DMS79 (cell line): ENCODE measurements around the gene MYT1.

ENCODE experiments used
- DNase-seq: peaks from one replicate; lab custom pipeline; 2025; lab: John Stamatoyannopoulos, UW

Gene MYT1

DNA sequence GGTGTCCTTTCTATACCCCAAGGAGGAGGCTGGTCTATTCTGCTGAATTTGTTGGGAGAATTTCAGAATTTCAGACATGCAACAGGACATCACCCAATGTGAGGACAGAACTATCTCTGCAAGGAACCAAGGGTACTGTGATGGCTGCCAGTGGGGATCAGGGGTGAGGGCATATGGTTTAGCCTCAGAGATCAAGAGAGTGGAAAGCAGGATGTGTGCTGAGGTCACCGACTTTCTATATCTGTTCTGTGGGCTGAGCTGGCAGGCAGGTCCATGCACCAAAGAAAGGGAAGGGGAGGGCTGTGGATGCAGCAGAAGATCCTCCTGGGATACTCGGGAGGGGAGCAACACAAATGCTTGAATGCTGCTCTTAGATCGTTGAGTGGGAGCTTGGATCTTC lies 28.8 kb downstream of the MYT1 start:
- no peak for DNase-seq

GRCh38 chr20:64194269-64194668 lies 30.0 kb downstream of the MYT1 start:
- DNase-seq = no peak

DNA sequence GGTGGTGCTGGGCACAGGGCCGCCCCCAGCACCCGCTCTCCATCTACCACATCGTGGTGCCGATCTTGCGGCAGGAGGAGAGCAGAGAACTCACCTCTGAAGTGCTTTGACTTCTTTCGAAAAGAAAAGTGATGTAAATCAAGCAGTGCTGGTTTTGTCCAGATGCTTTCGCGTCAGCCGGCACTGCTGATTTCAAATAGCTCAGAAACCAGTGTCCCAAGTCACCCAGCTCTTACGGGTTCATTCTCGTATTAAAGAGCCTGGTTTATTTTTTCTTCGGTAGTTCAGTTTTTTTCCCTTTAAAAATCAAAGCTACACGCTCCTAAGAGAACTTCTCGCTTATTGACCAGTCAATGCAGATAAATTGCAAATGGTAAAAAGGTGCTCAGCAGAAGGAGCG lies 32.1 kb downstream of the MYT1 start:
- no peak for DNase-seq

DNA sequence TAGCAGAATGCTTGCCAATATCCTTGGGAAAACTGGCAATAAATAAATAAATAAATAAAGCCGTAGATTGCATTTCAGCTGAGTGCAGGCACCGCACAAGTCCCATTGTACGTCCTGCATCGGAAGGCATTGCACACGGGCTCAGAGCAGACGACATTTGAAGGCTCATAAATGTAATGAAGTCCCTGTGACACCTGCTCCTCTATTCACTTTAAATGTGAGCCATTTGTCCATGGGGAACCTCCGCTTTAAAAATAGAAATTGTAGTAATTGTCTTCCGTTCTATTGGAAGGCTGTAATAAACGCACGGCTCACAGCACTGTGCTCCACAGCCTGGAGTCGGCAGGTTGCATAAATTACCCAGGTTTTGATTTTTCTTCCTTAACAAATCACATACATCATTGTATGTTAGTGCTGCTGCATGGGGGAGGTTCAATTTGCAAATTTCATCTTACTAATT lies 32.6 kb downstream of the MYT1 start:
- DNase-seq = no peak

- DNase-seq = no peak
These were observed 34.1 kb downstream of the MYT1 start for GRCh38 chr20:64198347-64198746.

DNA sequence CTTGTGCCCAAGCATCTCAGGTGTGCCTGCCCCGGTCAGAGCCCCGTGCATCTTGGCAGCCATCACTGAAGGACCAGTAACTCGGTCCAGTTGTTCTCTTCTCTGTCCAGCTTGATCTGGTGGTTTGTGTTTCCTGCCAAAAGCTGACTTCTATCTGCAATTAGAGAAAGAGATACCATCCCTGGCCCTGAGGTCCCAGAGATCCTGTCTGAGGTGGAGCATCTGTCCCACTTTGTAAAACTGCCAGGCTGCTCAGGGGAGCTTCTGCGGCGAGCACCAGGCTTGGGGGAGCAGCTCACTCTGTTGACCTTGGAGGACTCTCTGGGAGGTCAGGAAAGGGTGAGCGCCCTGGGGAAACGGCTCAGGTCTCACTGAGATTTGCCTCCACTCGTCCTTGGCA lies 35.1 kb downstream of the MYT1 start:
- DNase-seq = no peak

GRCh38 chr20:64200740-64201139 lies 36.5 kb downstream of the MYT1 start:
- DNase-seq = no peak

- no peak for DNase-seq
These were observed 37.4 kb downstream of the MYT1 start for GRCh38 chr20:64201653-64202052.

GRCh38 chr20:64203037-64203777 lies 39.0 kb downstream of the MYT1 start:
- no peak for DNase-seq

DNA sequence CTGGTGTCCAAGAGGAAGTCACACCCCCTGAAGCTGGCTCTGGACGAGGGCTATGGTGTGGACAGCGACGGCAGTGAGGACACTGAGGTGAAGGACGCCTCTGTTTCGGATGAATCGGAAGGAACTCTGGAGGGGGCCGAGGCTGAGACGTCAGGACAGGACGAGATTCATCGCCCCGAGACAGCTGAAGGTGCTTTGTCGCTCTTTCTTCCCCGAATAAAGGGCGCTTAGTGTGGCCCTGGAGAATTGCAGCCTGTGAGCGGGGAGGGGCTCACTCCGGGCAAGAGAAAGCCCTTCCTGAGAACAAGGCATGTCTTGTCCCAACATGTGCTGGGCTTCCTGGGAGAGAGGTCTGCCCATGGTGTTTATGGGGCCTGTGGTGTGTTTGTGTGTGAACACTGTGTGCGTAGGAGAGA lies 41.4 kb downstream of the MYT1 start:
- no peak for DNase-seq

DNA sequence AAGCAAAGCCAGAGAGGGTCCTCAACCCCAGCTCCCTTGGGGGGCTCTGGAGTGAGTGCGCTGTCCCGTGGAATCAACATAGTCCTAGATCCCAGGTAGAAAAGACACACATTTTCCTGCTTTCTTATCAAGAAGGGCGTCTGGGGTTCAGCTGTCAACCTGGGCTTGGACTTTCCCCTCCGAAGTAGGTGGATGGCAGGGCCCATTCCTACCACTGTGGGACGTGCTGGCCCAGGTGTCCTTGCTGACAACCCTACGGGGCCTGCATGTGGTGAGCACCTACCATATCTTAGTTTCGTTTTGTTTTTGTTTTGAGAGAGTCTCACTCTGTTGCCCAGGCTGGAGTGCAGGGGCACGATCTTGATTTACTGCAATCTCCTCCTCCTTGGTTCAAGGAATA lies 42.4 kb downstream of the MYT1 start:
- no peak for DNase-seq

GRCh38 chr20:64207641-64208590 lies 43.7 kb downstream of the MYT1 start:
- no peak for DNase-seq

DNA sequence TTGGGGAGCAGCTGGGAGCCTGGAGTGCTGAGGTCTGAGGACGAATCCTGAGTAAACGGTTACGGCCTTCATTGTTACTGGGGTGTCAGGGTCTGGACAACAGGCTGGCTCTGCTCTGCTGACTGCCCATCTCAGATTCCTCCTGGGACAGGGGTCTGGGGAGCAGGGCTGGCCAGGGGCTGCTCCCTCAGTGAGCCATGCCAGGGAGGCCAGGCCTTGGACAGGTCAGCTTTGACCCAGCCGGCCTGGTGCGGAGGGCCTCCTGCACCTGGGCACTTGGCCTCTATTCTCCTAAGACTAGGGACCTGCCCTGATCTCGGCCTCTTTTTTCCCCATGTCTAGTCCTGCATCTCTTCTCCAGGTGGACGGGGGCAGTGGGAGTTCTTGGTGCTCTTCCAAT lies 44.9 kb downstream of the MYT1 start:
- DNase-seq = no peak

DNA sequence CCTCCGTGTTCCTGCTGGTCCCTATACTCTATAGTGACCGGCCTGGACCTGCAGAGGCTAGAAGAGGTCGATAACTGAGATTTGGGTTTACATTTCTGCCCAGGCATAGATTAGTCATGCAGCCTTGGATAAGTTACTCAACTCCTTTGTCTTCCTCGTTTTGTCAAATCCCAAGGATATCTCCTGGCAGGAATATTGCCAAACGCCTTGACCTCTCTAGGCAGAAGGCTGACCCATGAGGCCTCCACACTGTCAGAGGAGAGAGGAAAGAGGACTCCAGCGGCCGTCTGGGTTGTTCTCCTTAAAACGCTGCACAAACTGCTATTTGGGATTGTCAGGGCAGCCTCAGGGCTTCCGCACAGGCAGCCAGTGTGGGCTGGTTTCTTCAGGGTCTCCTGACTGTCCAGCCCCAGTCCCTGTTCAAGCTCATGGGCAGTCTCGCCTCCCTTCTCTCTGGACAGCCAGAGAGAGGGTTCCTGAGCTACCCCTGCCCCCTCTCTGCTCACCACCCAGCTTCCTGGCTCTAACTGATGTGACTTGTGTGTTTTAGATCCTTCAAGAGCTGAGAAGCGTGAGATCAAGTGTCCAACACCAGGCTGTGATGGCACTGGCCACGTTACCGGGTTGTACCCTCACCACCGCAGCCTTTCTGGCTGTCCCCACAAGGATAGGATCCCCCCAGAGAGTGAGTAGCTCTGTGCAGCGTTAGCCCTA lies 46.6 kb downstream of the MYT1 start:
- peak; percentile 23 for DNase-seq

- DNase-seq = peak; percentile 93
These were observed 47.8 kb downstream of the MYT1 start for GRCh38 chr20:64211874-64212658.

DNA sequence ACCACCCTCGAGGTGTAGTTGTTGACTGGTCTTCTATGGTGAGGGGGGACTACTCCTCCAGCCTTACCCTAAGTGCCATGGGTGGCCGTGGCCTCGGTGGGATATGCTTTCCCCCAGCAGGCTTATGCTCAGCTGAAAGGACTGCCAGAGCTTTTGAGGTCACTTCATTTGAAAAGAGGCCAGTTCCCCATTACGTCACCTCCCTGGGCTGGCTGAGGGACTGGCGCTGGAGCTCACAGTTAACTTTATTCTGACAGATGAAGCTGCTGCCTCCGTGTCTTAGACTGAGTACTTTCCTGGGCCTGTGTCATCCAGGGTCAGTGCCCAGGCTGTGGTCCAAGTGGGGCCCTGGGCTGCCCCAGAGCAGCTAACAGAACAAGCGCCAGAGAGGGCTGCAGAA lies 48.5 kb downstream of the MYT1 start:
- no peak for DNase-seq

GRCh38 chr20:64214113-64214512 lies 49.9 kb downstream of the MYT1 start:
- DNase-seq = no peak

DNA sequence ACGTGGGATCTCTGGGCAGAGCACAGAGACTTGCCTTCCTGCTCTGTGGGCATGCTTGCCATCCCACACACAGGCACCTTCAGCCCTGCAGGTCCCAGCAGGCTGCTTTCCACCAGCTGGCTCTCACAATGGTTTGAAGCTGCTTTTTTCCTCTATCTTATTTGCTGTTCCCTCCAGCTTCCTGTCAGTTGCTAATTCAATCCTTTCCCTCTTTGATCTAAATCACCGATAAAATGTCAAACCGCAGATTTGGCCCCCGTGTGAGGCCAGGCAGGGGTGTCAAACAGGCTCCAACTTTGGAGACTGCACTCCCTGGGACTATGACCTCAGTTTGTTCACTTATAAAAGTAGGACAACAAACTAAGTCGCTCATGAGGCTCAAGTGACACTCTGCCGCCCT lies 50.7 kb downstream of the MYT1 start:
- no peak for DNase-seq

DNA sequence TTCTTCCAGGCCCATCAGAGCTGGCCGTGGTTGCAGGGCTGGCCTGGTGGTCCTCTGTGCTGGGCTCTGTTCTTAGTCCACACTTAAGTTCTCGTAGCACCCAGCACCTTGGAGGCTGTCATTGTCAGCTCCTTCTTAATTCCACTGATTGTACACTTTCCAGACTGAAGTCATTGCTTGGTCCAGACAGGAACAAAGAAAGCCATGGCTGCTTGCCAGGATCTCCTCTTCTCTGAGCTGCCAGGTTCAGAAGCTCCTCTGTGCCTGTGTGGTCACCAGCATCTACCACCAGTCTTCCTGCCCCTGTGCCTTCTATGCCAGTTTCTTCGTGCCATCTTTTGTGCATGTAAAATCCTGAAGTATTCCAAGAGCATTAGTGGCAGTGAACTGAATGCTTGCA lies 51.8 kb downstream of the MYT1 start:
- DNase-seq = no peak

DNA sequence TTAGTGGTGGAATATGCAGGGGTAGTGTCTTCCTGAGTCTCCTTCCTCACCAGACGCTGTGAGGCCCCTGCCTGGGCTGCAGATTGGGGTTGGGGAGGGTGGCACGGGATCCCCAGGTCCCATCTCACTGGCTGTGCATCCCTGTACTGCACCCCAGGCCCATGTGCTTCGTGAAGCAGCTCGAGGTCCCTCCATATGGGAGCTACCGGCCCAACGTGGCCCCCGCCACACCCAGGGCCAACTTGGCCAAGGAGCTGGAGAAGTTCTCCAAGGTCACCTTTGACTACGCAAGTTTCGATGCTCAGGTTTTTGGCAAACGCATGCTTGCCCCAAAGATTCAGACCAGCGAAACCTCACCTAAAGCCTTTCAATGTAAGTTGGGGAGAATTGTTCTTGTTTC lies 52.7 kb downstream of the MYT1 start:
- no peak for DNase-seq

- DNase-seq = no peak
These were observed 53.4 kb downstream of the MYT1 start for GRCh38 chr20:64217539-64218221.
